HCT116 (cell line): ENCODE data around the gene MALRD1. TPM values are rescaled to one million over a fixed set of nuclear protein-coding genes. Genes with fewer than 3 reads are reported as not detected.

Experiments used
- ATAC-seq: fragments of 200-7000 bp; cut with Tn5 transposase; 2 replicates; pipeline ENCODE4 v1.9.1; 2020; ENCODE audit warnings: mild to moderate bottlenecking, moderate library complexity
- BruUV-seq: library from RNA; stranded (reverse); fragments of 400-500 nt; replicated peaks from 2 replicates; lab custom pipeline; 2021; lab: Mats Ljungman, UMichigan
- CTCF ChIA-PET: fragments of 300-600 bp; sonication (Branson Sonifier 250); formaldehyde crosslinking; loops from one replicate; lab custom pipeline; 2021; ENCODE audit warnings: antibody characterized with exemption; lab: Charles Lee
- POLR2A ChIA-PET: fragments of 300-600, 350-600 bp; sonication (Branson Sonifier 250); formaldehyde crosslinking; loops from one replicate; lab custom pipeline; 2021; ENCODE audit warnings: antibody characterized with exemption; lab: Charles Lee
- RAD21 ChIA-PET, 2 experiments: fragments of 300-600 bp; sonication (Branson Sonifier 250); formaldehyde crosslinking; loops; one replicate each; lab custom pipeline; 2023; ENCODE audit warnings: low total read pairs in 2 of 2; ENCODE audit not compliant: uncharacterized antibody in 2 of 2, unreplicated experiment in 2 of 2, low non-redundant PET in 1 of 2; lab: Charles Lee
- DNase-seq: peaks from one replicate; pipeline ENCODE4 v3.0.0-alpha.2; 2010; ENCODE audit warnings: low read depth, low spot score
- H2AFZ ChIP-seq: fragments of 200-600 bp; shearing (Covaris generic), sonication (generic); 2 replicates; pipeline ENCODE4 v1.6.1; 2017; ENCODE audit warnings: low read depth, mixed run types, mixed read lengths, antibody characterized with exemption, low read length; ENCODE audit not compliant: poor library complexity, severe bottlenecking
- H3K27ac ChIP-seq: 2 replicates; pipeline ENCODE4 v1.5.1; 2012; ENCODE audit warnings: low read depth, low read length
- H3K27me3 ChIP-seq: fragments of 200-600 bp; sonication (generic); 2 replicates; pipeline ENCODE4 v1.6.1; 2016; ENCODE audit warnings: mixed run types, low read length, mixed read lengths; ENCODE audit not compliant: insufficient read depth
- H3K36me3 ChIP-seq, 2 experiments: fragments of 200-500 bp in 1 of 2; fragments of 200-600 bp in 1 of 2; sonication (Bioruptor generic) in 1 of 2; sonication (generic) in 1 of 2; 2 replicates each; pipeline versions ENCODE4 v1.5.1 to v1.6.1; 2014 to 2016; ENCODE audit warnings: low read length in 2 of 2, inconsistent platforms in 1 of 2, mixed read lengths in 1 of 2, mixed run types in 1 of 2; ENCODE audit not compliant: insufficient read depth in 2 of 2, control insufficient read depth in 1 of 2
- H3K4me1 ChIP-seq, 2 experiments: fragments of 200-600 bp in 1 of 2; sonication (generic) in 1 of 2; 2 replicates each; pipeline versions ENCODE4 v1.5.1 to v1.6.1; 2012 to 2017; ENCODE audit warnings: low read length in 2 of 2, inconsistent platforms in 1 of 2, mild to moderate bottlenecking in 1 of 2, mixed read lengths in 1 of 2, mixed run types in 1 of 2, moderate library complexity in 1 of 2; ENCODE audit not compliant: insufficient read depth in 2 of 2, control insufficient read depth in 1 of 2
- H3K4me2 ChIP-seq: fragments of 200-600 bp; sonication (generic); 2 replicates; pipeline ENCODE4 v1.6.1; 2017; ENCODE audit warnings: mixed run types, low read length, mixed read lengths
- H3K4me3 ChIP-seq, 2 experiments: fragments of 200-600 bp in 1 of 2; sonication (generic) in 1 of 2; replicated peaks in 1 of 2; 2 replicates each; pipeline ENCODE4 v1.5.1; 2011 to 2016; ENCODE audit warnings: low read length in 2 of 2, control low read depth in 1 of 2, low read depth in 1 of 2, mild to moderate bottlenecking in 1 of 2, mixed read lengths in 1 of 2, mixed run types in 1 of 2
- H3K79me2 ChIP-seq: fragments of 200-600 bp; sonication (generic); 2 replicates; pipeline ENCODE4 v1.6.1; 2017; ENCODE audit warnings: mild to moderate bottlenecking, mixed run types, low read length, moderate library complexity, mixed read lengths; ENCODE audit not compliant: insufficient read depth
- H3K9ac ChIP-seq: fragments of 200-600 bp; sonication (generic); 2 replicates; pipeline ENCODE4 v1.6.1; 2016; ENCODE audit warnings: low read length, mixed read lengths
- H3K9me2 ChIP-seq: fragments of 200-600 bp; sonication (generic), shearing (Covaris generic); 2 replicates; pipeline ENCODE4 v1.6.1; 2017; ENCODE audit warnings: mixed run types, mild to moderate bottlenecking, moderate library complexity; ENCODE audit not compliant: insufficient read depth
- H3K9me3 ChIP-seq, 2 experiments: fragments of 200-500 bp in 1 of 2; fragments of 200-600 bp in 1 of 2; sonication (Bioruptor generic) in 1 of 2; sonication (generic) in 1 of 2; 2 replicates each; pipeline ENCODE4 v1.6.1; 2014 to 2017; ENCODE audit warnings: low read length in 2 of 2, mixed read lengths in 2 of 2, inconsistent platforms in 1 of 2, low read depth in 1 of 2, mild to moderate bottlenecking in 1 of 2, mixed run types in 1 of 2, moderate library complexity in 1 of 2; ENCODE audit not compliant: control insufficient read depth in 1 of 2, insufficient read depth in 1 of 2
- H4K20me1 ChIP-seq: fragments of 200-600 bp; sonication (generic), shearing (Covaris generic); 2 replicates; pipeline ENCODE4 v1.6.1; 2017; ENCODE audit warnings: mixed run types, mild to moderate bottlenecking, moderate library complexity; ENCODE audit not compliant: insufficient read depth
- CEBPB ChIP-seq: IDR thresholded peaks from 2 replicates; pipeline ENCODE4 v1.6.1; 2012; ENCODE audit warnings: low read depth
- EGR1 ChIP-seq: IDR thresholded peaks from 2 replicates; pipeline ENCODE4 v1.6.1; 2012; ENCODE audit warnings: low read depth
- ELF1 ChIP-seq: IDR thresholded peaks from 2 replicates; pipeline ENCODE4 v1.6.1; 2012; ENCODE audit warnings: low read depth, borderline replicate concordance
- EZH2 ChIP-seq: fragments of 200-600 bp; sonication (generic); IDR thresholded peaks from 2 replicates; pipeline ENCODE4 v1.6.1; 2017; ENCODE audit warnings: antibody characterized with exemption, mixed run types
- EZH2phosphoT487 ChIP-seq: fragments of 200-600 bp; IDR thresholded peaks from 2 replicates; pipeline ENCODE4 v1.6.1; 2018; ENCODE audit warnings: antibody characterized with exemption, borderline replicate concordance
- FOSL1 ChIP-seq: IDR thresholded peaks from 2 replicates; pipeline ENCODE4 v1.6.1; 2012; ENCODE audit warnings: low read depth
- JUND ChIP-seq: IDR thresholded peaks from 2 replicates; pipeline ENCODE4 v1.6.1; 2012
- POLR2A ChIP-seq: IDR thresholded peaks from 2 replicates; pipeline ENCODE4 v1.7.0; 2011; ENCODE audit warnings: borderline replicate concordance; ENCODE audit not compliant: insufficient read depth, insufficient read length; ENCODE audit errors: extremely low read depth
- SIN3A ChIP-seq: IDR thresholded peaks from 2 replicates; pipeline ENCODE4 v1.6.1; 2012; ENCODE audit warnings: low read depth
- SP1 ChIP-seq: IDR thresholded peaks from 2 replicates; pipeline ENCODE4 v1.6.1; 2012; ENCODE audit warnings: low read depth
- SRF ChIP-seq: IDR thresholded peaks from 2 replicates; pipeline ENCODE4 v1.6.1; 2012; ENCODE audit warnings: low read depth
- TCF7L2 ChIP-seq: IDR thresholded peaks from 2 replicates; pipeline ENCODE4 v1.7.0; 2011; ENCODE audit warnings: borderline replicate concordance, inconsistent platforms; ENCODE audit not compliant: insufficient read depth, insufficient read length; ENCODE audit errors: extremely low read depth
- YY1 ChIP-seq: IDR thresholded peaks from 2 replicates; pipeline ENCODE4 v1.6.1; 2011; ENCODE audit warnings: low read length, low read depth, moderate library complexity, mild to moderate bottlenecking; ENCODE audit not compliant: insufficient replicate concordance; ENCODE audit errors: extremely low read depth
- ZNF274 ChIP-seq: fragments of 200-500 bp; sonication (Bioruptor generic); IDR thresholded peaks from 2 replicates; pipeline ENCODE4 v1.6.1; 2014; ENCODE audit warnings: mild to moderate bottlenecking, low read depth, low read length, inconsistent platforms
- intact Hi-C: fragments of 100-400 bp; cut with micrococcal nuclease; formaldehyde crosslinking; loops from 2 replicates; pipeline ENCODE4 v1.10.0; 2022
- total RNA-seq: library from RNA; stranded (reverse); gene quantifications from one replicate; pipeline ENCODE4 v1.2.1, GENCODE V29; 2021; ENCODE audit not compliant: unreplicated experiment
- TF ChIP-seq, protein P1 (sequence below), 3 experiments: fragments of 200-600 bp in 1 of 3; sonication (generic) in 1 of 3; IDR thresholded peaks in 2 of 3; conservative IDR thresholded peaks in 1 of 3; 2 replicates each; pipeline ENCODE4 v1.5.1; 2012 to 2017; ENCODE audit warnings: low read depth in 2 of 3, low read length in 2 of 3, antibody characterized with exemption in 1 of 3, borderline replicate concordance in 1 of 3, control low read depth in 1 of 3, mild to moderate bottlenecking in 1 of 3, mixed read lengths in 1 of 3, mixed run types in 1 of 3, moderate library complexity in 1 of 3; ENCODE audit not compliant: insufficient read depth in 1 of 3
- TF ChIP-seq, protein P2 (sequence below): IDR thresholded peaks from 2 replicates; pipeline ENCODE4 v1.6.1; 2011; ENCODE audit warnings: mild to moderate bottlenecking, low read length, moderate library complexity; ENCODE audit not compliant: insufficient replicate concordance; ENCODE audit errors: extremely low read depth
- TF ChIP-seq, protein P3 (sequence below): IDR thresholded peaks from 2 replicates; pipeline ENCODE4 v1.6.1; 2012

Gene MALRD1
- total RNA-seq, 1 experiment from 2014 or later, result not detected

DNA sequence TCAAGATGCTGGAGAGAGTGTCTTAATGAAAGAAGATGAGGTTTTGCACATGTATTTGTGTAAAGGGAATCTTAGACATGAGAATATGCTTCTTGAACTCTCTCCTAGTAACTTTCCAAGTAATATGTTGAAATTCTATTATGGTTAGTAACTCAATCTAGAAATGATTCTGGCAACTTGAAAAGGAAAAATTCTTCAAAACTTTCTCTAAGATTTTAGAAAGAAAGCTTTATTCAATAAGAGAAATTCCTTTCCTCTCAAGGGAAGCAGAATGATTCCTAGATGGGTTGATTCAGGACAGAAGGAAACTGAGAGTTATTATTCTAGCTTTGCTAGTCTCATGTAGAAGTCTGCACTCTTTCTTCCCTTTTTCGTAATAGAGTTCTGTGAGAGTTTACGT lies 403.3 kb downstream of the MALRD1 start:
- peaks cover 8 to 14% of the 10 kb centered on the region in 2 experiments; a peak in 2 of 4 replicates for H3K9me3 ChIP-seq
- H3K36me3 ChIP-seq, result no peaks in the 10 kb centered on the region
- ChIA-PET CTCF (no interaction called here), RAD21 (no interaction called here), POLR2A (no interaction called here)
- no TSS peak for BruUV-seq
- intact Hi-C loops, result no loop called here
- ATAC-seq (no peak), DNase-seq (no peak)
- TF ChIP-seq, protein P1, sequence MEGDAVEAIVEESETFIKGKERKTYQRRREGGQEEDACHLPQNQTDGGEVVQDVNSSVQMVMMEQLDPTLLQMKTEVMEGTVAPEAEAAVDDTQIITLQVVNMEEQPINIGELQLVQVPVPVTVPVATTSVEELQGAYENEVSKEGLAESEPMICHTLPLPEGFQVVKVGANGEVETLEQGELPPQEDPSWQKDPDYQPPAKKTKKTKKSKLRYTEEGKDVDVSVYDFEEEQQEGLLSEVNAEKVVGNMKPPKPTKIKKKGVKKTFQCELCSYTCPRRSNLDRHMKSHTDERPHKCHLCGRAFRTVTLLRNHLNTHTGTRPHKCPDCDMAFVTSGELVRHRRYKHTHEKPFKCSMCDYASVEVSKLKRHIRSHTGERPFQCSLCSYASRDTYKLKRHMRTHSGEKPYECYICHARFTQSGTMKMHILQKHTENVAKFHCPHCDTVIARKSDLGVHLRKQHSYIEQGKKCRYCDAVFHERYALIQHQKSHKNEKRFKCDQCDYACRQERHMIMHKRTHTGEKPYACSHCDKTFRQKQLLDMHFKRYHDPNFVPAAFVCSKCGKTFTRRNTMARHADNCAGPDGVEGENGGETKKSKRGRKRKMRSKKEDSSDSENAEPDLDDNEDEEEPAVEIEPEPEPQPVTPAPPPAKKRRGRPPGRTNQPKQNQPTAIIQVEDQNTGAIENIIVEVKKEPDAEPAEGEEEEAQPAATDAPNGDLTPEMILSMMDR (IDR thresholded peaks at IDR 0.05 in 2 of 3, conservative IDR thresholded peaks at IDR 0.05 in 1 of 3; ENCODE audit: borderline replicate concordance in 1 of 3, insufficient read depth in 1 of 3, low read depth in 2 of 3, low read length in 2 of 3), result no peak
- TF ChIP-seq JUND, result no peak
- no peak for TF ChIP-seq CEBPB
- no peak for TF ChIP-seq ZNF274
- TF ChIP-seq EGR1, result no peak
- no peak for TF ChIP-seq SRF
- no peak for TF ChIP-seq SP1
- TF ChIP-seq FOSL1, result no peak
- TF ChIP-seq YY1, result no peak
- no peak for TF ChIP-seq TCF7L2
- no peak for TF ChIP-seq ELF1
- TF ChIP-seq, protein P2, sequence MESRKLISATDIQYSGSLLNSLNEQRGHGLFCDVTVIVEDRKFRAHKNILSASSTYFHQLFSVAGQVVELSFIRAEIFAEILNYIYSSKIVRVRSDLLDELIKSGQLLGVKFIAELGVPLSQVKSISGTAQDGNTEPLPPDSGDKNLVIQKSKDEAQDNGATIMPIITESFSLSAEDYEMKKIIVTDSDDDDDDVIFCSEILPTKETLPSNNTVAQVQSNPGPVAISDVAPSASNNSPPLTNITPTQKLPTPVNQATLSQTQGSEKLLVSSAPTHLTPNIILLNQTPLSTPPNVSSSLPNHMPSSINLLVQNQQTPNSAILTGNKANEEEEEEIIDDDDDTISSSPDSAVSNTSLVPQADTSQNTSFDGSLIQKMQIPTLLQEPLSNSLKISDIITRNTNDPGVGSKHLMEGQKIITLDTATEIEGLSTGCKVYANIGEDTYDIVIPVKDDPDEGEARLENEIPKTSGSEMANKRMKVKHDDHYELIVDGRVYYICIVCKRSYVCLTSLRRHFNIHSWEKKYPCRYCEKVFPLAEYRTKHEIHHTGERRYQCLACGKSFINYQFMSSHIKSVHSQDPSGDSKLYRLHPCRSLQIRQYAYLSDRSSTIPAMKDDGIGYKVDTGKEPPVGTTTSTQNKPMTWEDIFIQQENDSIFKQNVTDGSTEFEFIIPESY, result no peak
- no peak for TF ChIP-seq SIN3A
- no peak for TF ChIP-seq EZH2
- TF ChIP-seq, protein P3, sequence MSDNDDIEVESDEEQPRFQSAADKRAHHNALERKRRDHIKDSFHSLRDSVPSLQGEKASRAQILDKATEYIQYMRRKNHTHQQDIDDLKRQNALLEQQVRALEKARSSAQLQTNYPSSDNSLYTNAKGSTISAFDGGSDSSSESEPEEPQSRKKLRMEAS, result no peak
- no peak for TF ChIP-seq POLR2A
- no peak for TF ChIP-seq EZH2phosphoT487
- no peaks in the 10 kb centered on the region for H3K9me2 ChIP-seq
- no peaks in the 10 kb centered on the region for H3K79me2 ChIP-seq
- no peak overlapping the region for H2AFZ ChIP-seq
- no peak overlapping the region for H3K27ac ChIP-seq
- H3K4me3 ChIP-seq, result no peak overlapping the region
- no peaks in the 10 kb centered on the region for H3K4me1 ChIP-seq
- no peaks in the 10 kb centered on the region for H3K27me3 ChIP-seq
- H3K9ac ChIP-seq, result no peak overlapping the region
- no peaks in the 10 kb centered on the region for H4K20me1 ChIP-seq
- H3K4me2 ChIP-seq, result no peak overlapping the region
